SK-N-SH treated with all-trans-retinoic acid at 6 μM for 48 hours (cell line): ENCODE results near the gene SPECC1L.

Experiments used
- BACH2 ChIP-seq: fragments of 250-450 bp; sonication (Bioruptor Pico); IDR thresholded peaks from 2 replicates; pipeline ENCODE4 v1.9.0; 2021; ENCODE audit warnings: mild to moderate bottlenecking, borderline replicate concordance
- ESRRG ChIP-seq: fragments of 250-450 bp; sonication (Bioruptor Pico); IDR thresholded peaks from 2 replicates; pipeline ENCODE4 v1.6.1; 2021; ENCODE audit warnings: mild to moderate bottlenecking
- GLIS3 ChIP-seq: fragments of 250-450 bp; sonication (Bioruptor Pico); IDR thresholded peaks from 2 replicates; pipeline ENCODE4 v1.5.0; 2020; ENCODE audit warnings: mild to moderate bottlenecking, moderate library complexity
- ISL1 ChIP-seq: fragments of 250-450 bp; sonication (Bioruptor Pico); IDR thresholded peaks from 2 replicates; pipeline ENCODE4 v2.1.2; 2022; ENCODE audit warnings: mild to moderate bottlenecking, moderate library complexity
- OSR1 ChIP-seq: fragments of 250-450 bp; sonication (Bioruptor Pico); IDR thresholded peaks from 2 replicates; pipeline ENCODE4 v1.8.0; 2022; ENCODE audit warnings: moderate library complexity, mild to moderate bottlenecking, inconsistent platforms
- PATZ1 ChIP-seq: fragments of 250-450 bp; sonication (Bioruptor Pico); IDR thresholded peaks from 2 replicates; pipeline ENCODE4 v1.8.0; 2020; ENCODE audit warnings: mild to moderate bottlenecking, moderate library complexity, borderline replicate concordance
- PPARA ChIP-seq: fragments of 250-450 bp; sonication (Bioruptor Pico); IDR thresholded peaks from 2 replicates; pipeline ENCODE4 v1.5.0; 2020; ENCODE audit warnings: mild to moderate bottlenecking, borderline replicate concordance
- RARB ChIP-seq: fragments of 250-450 bp; sonication (Bioruptor Pico); IDR thresholded peaks from 2 replicates; pipeline ENCODE4 v1.8.0; 2021; ENCODE audit warnings: mild to moderate bottlenecking, moderate library complexity
- TCF4 ChIP-seq: fragments of 250-450 bp; sonication (Bioruptor Pico); IDR thresholded peaks from 2 replicates; pipeline ENCODE4 v1.8.0; 2021; ENCODE audit warnings: mild to moderate bottlenecking, moderate library complexity, borderline replicate concordance
- TOX ChIP-seq: fragments of 250-450 bp; sonication (Bioruptor Pico); IDR thresholded peaks from 2 replicates; pipeline ENCODE4 v1.8.0; 2021; ENCODE audit warnings: mild to moderate bottlenecking, moderate library complexity, borderline replicate concordance
- ZNF70 ChIP-seq: fragments of 450-650 bp; formaldehyde crosslinking; IDR thresholded peaks from 2 replicates; pipeline ENCODE4 v1.5.0; 2020; ENCODE audit warnings: mild to moderate bottlenecking, moderate library complexity
- ZNF8 ChIP-seq: fragments of 450-650 bp; formaldehyde crosslinking; IDR thresholded peaks from 2 replicates; pipeline ENCODE4 v1.5.0; 2020; ENCODE audit warnings: mild to moderate bottlenecking, moderate library complexity

- no peak for TF ChIP-seq TCF4 (CRISPR knock-in tag)
- no peak for TF ChIP-seq ZNF8 (CRISPR knock-in tag)
- TF ChIP-seq BACH2 (CRISPR knock-in tag) = no peak
- TF ChIP-seq ESRRG (CRISPR knock-in tag) = no peak
- TF ChIP-seq RARB = no peak
- no peak for TF ChIP-seq GLIS3 (CRISPR knock-in tag)
- no peak for TF ChIP-seq PATZ1 (CRISPR knock-in tag)
- no peak for TF ChIP-seq TOX (CRISPR knock-in tag)
- TF ChIP-seq ZNF70 (CRISPR knock-in tag) = no peak
- no peak for TF ChIP-seq ISL1 (CRISPR knock-in tag)
- no peak for TF ChIP-seq PPARA
- no peak for TF ChIP-seq OSR1 (CRISPR knock-in tag)
These were observed 196.7 kb downstream of the SPECC1L start for GRCh38 chr22:24467340-24467739.
